ENCODE results near the gene RNASEH2C.

DNA sequence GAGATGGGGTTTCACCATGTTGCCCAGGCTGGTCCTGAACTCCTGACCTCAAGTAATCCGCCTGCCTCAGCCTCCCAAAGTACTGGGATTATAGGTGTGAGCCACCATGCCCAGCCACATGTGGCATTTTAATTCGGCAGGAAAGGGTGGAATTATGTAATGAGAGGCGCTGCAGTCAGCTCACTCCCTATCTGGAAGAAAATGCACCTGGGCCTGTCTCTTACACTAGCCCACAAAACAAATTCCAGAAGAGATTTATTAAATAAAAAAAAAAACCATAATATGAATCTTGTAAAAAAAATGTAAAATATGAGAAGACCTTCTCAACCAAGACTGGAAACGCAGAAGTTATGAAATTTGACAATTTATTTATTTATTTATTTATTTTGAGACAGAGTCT is 16.8 kb downstream of the RNASEH2C start:
- no peak for TF ChIP-seq CTCF (optimal IDR thresholded peaks at IDR 0.05 in 1 of 3, IDR thresholded peaks at IDR 0.05 in 1 of 3, conservative IDR thresholded peaks at IDR 0.05 in 1 of 3; ENCODE audit: extremely low read depth in 1 of 3, insufficient read depth in 2 of 3, low read length in 3 of 3)
- TF ChIP-seq EZH2 (IDR thresholded peaks at IDR 0.05; ENCODE audit: low read length) = no peak

Data from keratinocyte (primary cell).